ENCODE measurements around the gene ADAM22.
"Not testable (repeated sequence)": the region's sequence is repeated elsewhere in the genome, so short reads cannot be mapped to it uniquely, and the experiment has no call there.

Gene ADAM22

GRCh38 chr7:87933953-87934698 lies at the start of gene ADAM22:
ADAM22 (plus strand) TSS chr7:87934251; CDS start chr7:87934466, 215 bp downstream.
- DNase-seq (ENCODE audit: low spot score), result peak; percentile 82
- Histone ChIP-seq H3K4me3 (peak within 1 kb of the TSS; percentile 76), H3K27ac (peak within 1 kb of the TSS in 1 of 2 donors; percentile 54)
- no peak for TF ChIP-seq CTCF (IDR thresholded peaks at IDR 0.05)

- Histone ChIP-seq H3K27ac (no peak overlapping the region), H3K4me3 (no peak overlapping the region)
- no peak for TF ChIP-seq CTCF (IDR thresholded peaks at IDR 0.05)
- no peak for DNase-seq (ENCODE audit: low spot score)
Measured at GRCh38 chr7:87885018-87885417, 49.0 kb upstream of the ADAM22 start.

GRCh38 chr7:87886875-87887274 lies 47.2 kb upstream of the ADAM22 start:
- no peak for TF ChIP-seq CTCF (IDR thresholded peaks at IDR 0.05)
- H3K27ac ChIP-seq, result no peak overlapping the region
- no peak for DNase-seq (ENCODE audit: low spot score)
- no peak overlapping the region for H3K4me3 ChIP-seq

- Histone ChIP-seq H3K27ac (no peak overlapping the region), H3K4me3 (no peak overlapping the region)
- DNase-seq (ENCODE audit: low spot score), result no peak
- no peak for TF ChIP-seq CTCF (IDR thresholded peaks at IDR 0.05)
Measured at GRCh38 chr7:87895363-87895762, 38.7 kb upstream of the ADAM22 start.

- no peak for TF ChIP-seq CTCF (IDR thresholded peaks at IDR 0.05)
Measured at GRCh38 chr7:87899255-87899654, 34.8 kb upstream of the ADAM22 start.

GRCh38 chr7:87907136-87907906 lies 26.7 kb upstream of the ADAM22 start:
- not testable (repeated sequence) for DNase-seq (ENCODE audit: low spot score); H3K27ac ChIP-seq; H3K4me3 ChIP-seq

More at GRCh38 chr7:87899255-87899654, 34.8 kb upstream of the ADAM22 start:
- H3K27ac ChIP-seq, result no peak overlapping the region
- no peak for DNase-seq (ENCODE audit: low spot score)
- no peak overlapping the region for H3K4me3 ChIP-seq

GRCh38 chr7:87908814-87909213 lies 25.2 kb upstream of the ADAM22 start:
- H3K4me3 ChIP-seq; H3K27ac ChIP-seq; DNase-seq (ENCODE audit: low spot score): not testable (repeated sequence)

GRCh38 chr7:87912121-87912520 lies 21.9 kb upstream of the ADAM22 start:
- no peak for DNase-seq (ENCODE audit: low spot score)
- Histone ChIP-seq H3K27ac (no peak overlapping the region), H3K4me3 (no peak overlapping the region)
- TF ChIP-seq CTCF (IDR thresholded peaks at IDR 0.05), result no peak
